ENCODE measurements around the gene EFCAB7. TPM values are rescaled to one million over a fixed set of nuclear protein-coding genes. Genes with fewer than 3 reads are reported as not detected.
A peak's percentile ranks its signal among the peaks of the same experiment; 100 is the strongest.

The EFCAB7 gene
- total and polyA plus RNA-seq, 2 of the 4 experiments (the other 2 are of a cell fraction): 2.3 TPM

GRCh38 chr1:63524201-63524600 lies 876 bp downstream of the EFCAB7 start:
- intact Hi-C loops (cut with micrococcal nuclease): loop anchor here (5.0 kb wide), 1 partner anchor 197 kb away; no protein-coding TSS in a partner anchor
- Histone ChIP-seq H4K8ac (ENCODE audit: low read depth in 2 of 2, low read length in 2 of 2) (peak overlapping the region in 1 of 2 experiments; percentile 12; a peak in 2 of 4 replicates), H3K4me3 (ENCODE audit: insufficient read depth, low read depth, low read length) (peak overlapping the region; percentile 66), H3K79me1 (ENCODE audit: low read depth in 1 of 2, low read length in 2 of 2) (peaks cover 0 to 8% of the 10 kb centered on the region in 2 experiments; a peak in 3 of 4 replicates), H3K18ac (ENCODE audit: low read depth, low read length) (no peak overlapping the region), H4K5ac (ENCODE audit: low read depth, low read length) (no peak overlapping the region), H3K9me1 (ENCODE audit: insufficient read depth, low read length) (no peaks in the 10 kb centered on the region; the same call in 1 of the 2 replicates), H2AK5ac (ENCODE audit: low read depth, low read length) (no peak overlapping the region), H2AK9ac (replicated peaks; ENCODE audit: low read depth, low read length, poor library complexity) (no peak overlapping the region), H3K56ac (ENCODE audit: extremely low read depth, insufficient read depth, low read length) (no peak overlapping the region), H2BK15ac (ENCODE audit: low read depth, low read length) (no peak overlapping the region), H4K20me1 (ENCODE audit: insufficient read depth, low read length) (no peaks in the 10 kb centered on the region), H2BK20ac (ENCODE audit: low read depth, low read length) (no peak overlapping the region), H3K14ac (replicated peaks; ENCODE audit: low read depth, low read length) (no peak overlapping the region), H2AFZ (replicated peaks; ENCODE audit: low read length, poor library complexity) (no peak overlapping the region), H3K4me1 (ENCODE audit: control insufficient read depth, insufficient read depth, low read length) (no peaks in the 10 kb centered on the region), H3K27ac (ENCODE audit: insufficient read depth, low read length) (no peak overlapping the region), H2BK5ac (ENCODE audit: low read depth, low read length, poor library complexity, severe bottlenecking) (no peak overlapping the region), H3K27me3 (ENCODE audit: control insufficient read depth, insufficient read depth, low read length) (no peaks in the 10 kb centered on the region), H3K9me3 (ENCODE audit: control insufficient read depth, insufficient read depth, low read length) (no peaks in the 10 kb centered on the region), H4K91ac (ENCODE audit: insufficient read depth, low read depth, low read length) (no peak overlapping the region), H3K4me2 (ENCODE audit: low read depth, low read length) (peak overlapping the region; percentile 70), H2BK120ac (ENCODE audit: low read depth, low read length) (no peak overlapping the region), H3K4ac (ENCODE audit: low read depth, low read length) (no peak overlapping the region), H3K36me3 (ENCODE audit: control insufficient read depth, insufficient read depth, low read length) (no peaks in the 10 kb centered on the region), H3K23ac (ENCODE audit: low read depth, low read length) (no peak overlapping the region), H3K9ac (ENCODE audit: low read depth, low read length) (peak overlapping the region; percentile 42)
- in situ Hi-C loops (cut with MboI; ENCODE audit: low sequenced_read_pairs): loop anchor here (10.0 kb wide), 1 partner anchor 199 kb away; the partner anchor contains the start of gene FOXD3
- no TSS peak for BruUV-seq (replicated peaks)
- no peak for ATAC-seq (ENCODE audit: low read depth)
- dilution Hi-C loops (cut with HindIII; ENCODE audit: low sequenced_read_pairs, unreplicated experiment): no loop called here
- WGBS, 2 experiments (ENCODE audit: extremely low coverage in 2 of 2, insufficient read length in 1 of 2): no CpG with 5 or more reads among the region's 3 CpGs
- CTCF ChIA-PET: no interaction called here
- no peak for TF ChIP-seq CEBPB (IDR thresholded peaks at IDR 0.05; ENCODE audit: low read depth, low read length)
- TF ChIP-seq RFX5 (IDR thresholded peaks at IDR 0.05; ENCODE audit: low read depth, low read length): no peak
- TF ChIP-seq RAD21 (IDR thresholded peaks at IDR 0.05; ENCODE audit: low read length): no peak
- no peak for TF ChIP-seq POLR2A (IDR thresholded peaks at IDR 0.05; ENCODE audit: low read depth, low read length)
- POLR2A ChIA-PET (ENCODE audit: unreplicated experiment): no interaction called here
- DNase-seq: no peak

Measured in IMR-90 (cell line).